Measurements from ENCODE around the gene ELAVL1. TPM values are rescaled to one million over a fixed set of nuclear protein-coding genes. Genes with fewer than 3 reads are reported as not detected.

ELAVL1 gene
- total and polyA plus RNA-seq, 12 donors: 12.8 to 78.9 (median 44.6) TPM

- peak in 2 of 7 donors; percentile 26 to 29 for DNase-seq
- H3K4me1 ChIP-seq (replicated peaks in 1 of 2): peaks cover 12 to 34% of the 10 kb centered on the region in 2 donors
- H3K9me3 ChIP-seq (replicated peaks in 1 of 3): no peaks in the 10 kb centered on the region
- peaks cover 0 to 35% of the 10 kb centered on the region in 2 donors for H3K36me3 ChIP-seq (replicated peaks in 1 of 2)
- no peaks in the 10 kb centered on the region for H3K27me3 ChIP-seq
- intact Hi-C loops (cut with DNase I): no loop called here
- TF ChIP-seq CTCF (IDR thresholded peaks at IDR 0.05) (no peak), POLR2A (IDR thresholded peaks at IDR 0.05) (no peak)
- WGBS, 4 donors: 86 to 96% (median 88%) methylated on average over 4 to 19 of the region's 19 CpGs
- no peak overlapping the region for H3K4me3 ChIP-seq
- H3K27ac ChIP-seq: no peak overlapping the region
Observed at GRCh38 chr19:7908742-7909461, 96.5 kb downstream of the ELAVL1 start.

Other genes starting within 250 kb of the ELAVL1 start
- 10 to 100 TPM in 1 of 9 donors, 1 to 10 TPM in 3, under 1 TPM in 4, not detected in 1; 0.37 to 91.6 (median 2.6) TPM for gene CLEC4M, start 242.4 kb downstream of the ELAVL1 start, total RNA-seq
- 1 to 10 TPM in 1 of 3 donors, under 1 TPM in 2; 0.67 to 3.9 (median 0.88) TPM for gene CLEC4M, start 242.4 kb downstream of the ELAVL1 start, polyA plus RNA-seq
- gene EVI5L, start 175.4 kb downstream of the ELAVL1 start, total RNA-seq: 10 to 100 TPM in 8 of 9 donors, 1 to 10 TPM in 1; 8.8 to 22.2 (median 20.6) TPM
- gene EVI5L, start 175.4 kb downstream of the ELAVL1 start, polyA plus RNA-seq: 10 to 100 TPM in 2 of 3 donors, 1 to 10 TPM in 1; 9.5 to 20.8 (median 14.9) TPM
- 1 to 10 TPM in 4 of 9 donors, under 1 TPM in 4, not detected in 1; 0.22 to 5.2 (median 1.0) TPM for gene PRR36, start 131.3 kb downstream of the ELAVL1 start, total RNA-seq
- gene PRR36, start 131.3 kb downstream of the ELAVL1 start, polyA plus RNA-seq: 1 to 10 TPM in 2 of 3 donors, under 1 TPM in 1; 0.51 to 4.6 (median 1.5) TPM
- gene LRRC8E, start 117.1 kb downstream of the ELAVL1 start, total RNA-seq: 10 to 100 TPM in 7 of 9 donors, 1 to 10 TPM in 1, under 1 TPM in 1; 0.67 to 22.9 (median 11.8) TPM
- 10 to 100 TPM in 1 of 3 donors, 1 to 10 TPM in 2; 2.4 to 11.4 (median 3.1) TPM for gene LRRC8E, start 117.1 kb downstream of the ELAVL1 start, polyA plus RNA-seq
- gene MAP2K7, start 101.8 kb downstream of the ELAVL1 start, total RNA-seq: 10 to 100 TPM in 6 of 9 donors, 1 to 10 TPM in 3; 6.8 to 41.2 (median 19.4) TPM
- gene MAP2K7, start 101.8 kb downstream of the ELAVL1 start, polyA plus RNA-seq: 100 to 1,000 TPM in 1 of 3 donors, 10 to 100 TPM in 1, 1 to 10 TPM in 1; 7.5 to 110 (median 21.7) TPM
- 1 to 10 TPM in 3 of 9 donors, under 1 TPM in 3, not detected in 3; 0.23 to 7.0 (median 1.4) TPM for gene TGFBR3L, start 90.8 kb downstream of the ELAVL1 start, total RNA-seq
- 1 to 10 TPM in 2 of 3 donors, under 1 TPM in 1; 0.62 to 3.3 (median 1.2) TPM for gene TGFBR3L, start 90.8 kb downstream of the ELAVL1 start, polyA plus RNA-seq
- 10 to 100 TPM; 12.7 to 38.2 (median 22.1) TPM for gene SNAPC2, start 85.3 kb downstream of the ELAVL1 start, total RNA-seq
- 10 to 100 TPM in 2 of 3 donors, 1 to 10 TPM in 1; 8.2 to 20.7 (median 16.0) TPM for gene SNAPC2, start 85.3 kb downstream of the ELAVL1 start, polyA plus RNA-seq
- gene CTXN1, start 79.5 kb downstream of the ELAVL1 start, total RNA-seq: 10 to 100 TPM in 5 of 9 donors, 1 to 10 TPM in 4; 1.3 to 17.9 (median 10.6) TPM
- gene CTXN1, start 79.5 kb downstream of the ELAVL1 start, polyA plus RNA-seq: 10 to 100 TPM in 2 of 3 donors, not detected in 1; 10.4 to 12.2 TPM
- gene TIMM44, start 62.0 kb downstream of the ELAVL1 start, total RNA-seq: 10 to 100 TPM; 48.1 to 88.2 (median 58.9) TPM
- gene TIMM44, start 62.0 kb downstream of the ELAVL1 start, polyA plus RNA-seq: 100 to 1,000 TPM in 2 of 3 donors, 10 to 100 TPM in 1; 58.3 to 218 (median 183) TPM
- gene CCL25, start 47.1 kb upstream of the ELAVL1 start, total RNA-seq: under 1 TPM in 2 of 9 donors, not detected in 7; 0.11 to 0.78 TPM
- gene CCL25, start 47.1 kb upstream of the ELAVL1 start, polyA plus RNA-seq: not detected
- under 1 TPM in 2 of 9 donors, not detected in 7; 0.04 to 0.28 TPM for gene FBN3, start 144.0 kb upstream of the ELAVL1 start, total RNA-seq
- gene FBN3, start 144.0 kb upstream of the ELAVL1 start, polyA plus RNA-seq: under 1 TPM in 2 of 3 donors, not detected in 1; 0.03 to 0.64 TPM
- gene CERS4, start 203.7 kb upstream of the ELAVL1 start, total RNA-seq: 10 to 100 TPM; 11.7 to 64.4 (median 33.9) TPM
- gene CERS4, start 203.7 kb upstream of the ELAVL1 start, polyA plus RNA-seq: 10 to 100 TPM in 2 of 3 donors, 1 to 10 TPM in 1; 5.5 to 34.9 (median 26.5) TPM

Measured in adrenal gland (tissue), 12 donors.